ENCODE data around the gene FAM169A. TPM values are rescaled to one million over a fixed set of nuclear protein-coding genes. Genes with fewer than 3 reads are reported as not detected.
"Not testable (repeated sequence)": the region's sequence is repeated elsewhere in the genome, so short reads cannot be mapped to it uniquely, and the experiment has no call there.

FAM169A gene
- total and polyA plus RNA-seq, 4 donors = 0.13 to 2.2 (median 0.63) TPM

GRCh38 chr5:74862221-74862620, 4.0 kb downstream of the FAM169A start:
- Histone ChIP-seq H3K9me3 (ENCODE audit: control insufficient read depth, low read length) (no peaks in the 10 kb centered on the region), H3K36me3 (ENCODE audit: control insufficient read depth in 1 of 2, insufficient read depth in 2 of 2, low read length in 1 of 2) (no peaks in the 10 kb centered on the region), H3K4me3 (ENCODE audit: low read length in 2 of 2) (no peak overlapping the region), H3K27me3 (ENCODE audit: control insufficient read depth in 1 of 2, insufficient read depth in 2 of 2, low read length in 1 of 2) (no peaks in the 10 kb centered on the region), H3K4me1 (ENCODE audit: control insufficient read depth in 1 of 2, insufficient read depth in 2 of 2, low read length in 2 of 2) (no peaks in the 10 kb centered on the region), H3K27ac (ENCODE audit: low read depth in 1 of 2, low read length in 2 of 2) (no peak overlapping the region)
- peak in 1 of 2 donors; percentile 17 for DNase-seq
- intact Hi-C loops (cut with DNase I) = no loop called here
- ATAC-seq (ENCODE audit: low FRiP score) = no peak
- 90 to 96% methylated on average over 2 of the region's 2 CpGs for WGBS, 2 donors

- intact Hi-C loops (cut with DNase I); H3K4me1 ChIP-seq (ENCODE audit: control insufficient read depth in 1 of 2, insufficient read depth in 2 of 2, low read length in 2 of 2); H3K27ac ChIP-seq (ENCODE audit: low read depth in 1 of 2, low read length in 2 of 2); DNase-seq; H3K4me3 ChIP-seq (ENCODE audit: low read length in 2 of 2); ATAC-seq (ENCODE audit: low FRiP score); H3K27me3 ChIP-seq (ENCODE audit: control insufficient read depth in 1 of 2, insufficient read depth in 2 of 2, low read length in 1 of 2); H3K36me3 ChIP-seq (ENCODE audit: control insufficient read depth in 1 of 2, insufficient read depth in 2 of 2, low read length in 1 of 2); H3K9me3 ChIP-seq (ENCODE audit: control insufficient read depth, low read length): not testable (repeated sequence)
- WGBS, 2 donors = 97 to 98% methylated on average over 7 of the region's 7 CpGs
Observed at GRCh38 chr5:74856975-74857374, 9.2 kb downstream of the FAM169A start.

DNA sequence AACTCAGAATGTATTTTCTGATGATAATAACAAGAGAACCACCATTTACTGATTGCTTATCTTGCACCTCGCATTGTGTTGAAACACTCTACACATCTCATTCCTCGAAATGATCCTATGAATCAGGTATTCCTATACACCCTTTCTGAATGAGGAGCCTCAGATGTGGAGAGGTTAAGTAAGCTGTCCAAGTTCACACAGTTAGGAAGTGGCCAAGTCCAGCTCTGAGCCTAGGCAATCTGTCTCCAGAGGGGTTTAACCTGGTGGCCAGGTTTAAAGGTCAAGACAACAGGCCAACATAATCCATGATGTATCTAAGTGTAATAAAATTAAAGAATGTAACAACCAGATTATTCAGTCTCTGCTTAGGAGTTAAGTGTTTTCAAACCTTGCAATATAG, 12.9 kb downstream of the FAM169A start:
- no peaks in the 10 kb centered on the region for H3K4me1 ChIP-seq (ENCODE audit: control insufficient read depth in 1 of 2, insufficient read depth in 2 of 2, low read length in 2 of 2)
- H3K27ac ChIP-seq (ENCODE audit: low read depth in 1 of 2, low read length in 2 of 2) = no peak overlapping the region
- intact Hi-C loops (cut with DNase I) = no loop called here
- H3K36me3 ChIP-seq (ENCODE audit: control insufficient read depth in 1 of 2, insufficient read depth in 2 of 2, low read length in 1 of 2) = no peaks in the 10 kb centered on the region
- H3K27me3 ChIP-seq (ENCODE audit: control insufficient read depth in 1 of 2, insufficient read depth in 2 of 2, low read length in 1 of 2) = no peaks in the 10 kb centered on the region
- DNase-seq (no peak), ATAC-seq (ENCODE audit: low FRiP score) (no peak)
- H3K4me3 ChIP-seq (ENCODE audit: low read length in 2 of 2) = no peak overlapping the region
- H3K9me3 ChIP-seq (ENCODE audit: control insufficient read depth, low read length) = no peaks in the 10 kb centered on the region
- WGBS, 2 donors = 88 to 95% methylated on average over 2 of the region's 2 CpGs

- WGBS, 2 donors = 9 to 17% methylated on average over 4 of the region's 4 CpGs
- Histone ChIP-seq H3K4me1 (ENCODE audit: control insufficient read depth in 1 of 2, insufficient read depth in 2 of 2, low read length in 2 of 2) (no peaks in the 10 kb centered on the region), H3K27me3 (ENCODE audit: control insufficient read depth in 1 of 2, insufficient read depth in 2 of 2, low read length in 1 of 2) (no peaks in the 10 kb centered on the region), H3K27ac (ENCODE audit: low read depth in 1 of 2, low read length in 2 of 2) (peak overlapping the region in 1 of 2 donors; percentile 71), H3K9me3 (ENCODE audit: control insufficient read depth, low read length) (no peaks in the 10 kb centered on the region), H3K4me3 (ENCODE audit: low read length in 2 of 2) (peak overlapping the region; percentile 14 to 59), H3K36me3 (ENCODE audit: control insufficient read depth in 1 of 2, insufficient read depth in 2 of 2, low read length in 1 of 2) (no peaks in the 10 kb centered on the region)
- ATAC-seq (ENCODE audit: low FRiP score) (no peak), DNase-seq (no peak)
- intact Hi-C loops (cut with DNase I) = no loop called here
Observed at GRCh38 chr5:74851684-74852353, 14.4 kb downstream of the FAM169A start.

- Histone ChIP-seq H3K27ac (ENCODE audit: low read depth in 1 of 2, low read length in 2 of 2) (no peak overlapping the region), H3K36me3 (ENCODE audit: control insufficient read depth in 1 of 2, insufficient read depth in 2 of 2, low read length in 1 of 2) (no peaks in the 10 kb centered on the region), H3K27me3 (ENCODE audit: control insufficient read depth in 1 of 2, insufficient read depth in 2 of 2, low read length in 1 of 2) (no peaks in the 10 kb centered on the region), H3K4me1 (ENCODE audit: control insufficient read depth in 1 of 2, insufficient read depth in 2 of 2, low read length in 2 of 2) (no peaks in the 10 kb centered on the region), H3K4me3 (ENCODE audit: low read length in 2 of 2) (no peak overlapping the region), H3K9me3 (ENCODE audit: control insufficient read depth, low read length) (no peaks in the 10 kb centered on the region)
- 89 to 92% methylated on average over 4 of the region's 4 CpGs for WGBS, 2 donors
- intact Hi-C loops (cut with DNase I) = no loop called here
- DNase-seq (no peak), ATAC-seq (ENCODE audit: low FRiP score) (no peak)
Observed at GRCh38 chr5:74850789-74851425, 15.3 kb downstream of the FAM169A start.

- Histone ChIP-seq H3K27me3 (ENCODE audit: control insufficient read depth in 1 of 2, insufficient read depth in 2 of 2, low read length in 1 of 2) (no peaks in the 10 kb centered on the region), H3K9me3 (ENCODE audit: control insufficient read depth, low read length) (no peaks in the 10 kb centered on the region), H3K4me3 (ENCODE audit: low read length in 2 of 2) (no peak overlapping the region), H3K36me3 (ENCODE audit: control insufficient read depth in 1 of 2, insufficient read depth in 2 of 2, low read length in 1 of 2) (no peaks in the 10 kb centered on the region), H3K27ac (ENCODE audit: low read depth in 1 of 2, low read length in 2 of 2) (no peak overlapping the region), H3K4me1 (ENCODE audit: control insufficient read depth in 1 of 2, insufficient read depth in 2 of 2, low read length in 2 of 2) (no peaks in the 10 kb centered on the region)
- intact Hi-C loops (cut with DNase I) = no loop called here
- ATAC-seq (ENCODE audit: low FRiP score) (no peak), DNase-seq (no peak)
- WGBS, 2 donors = 94 to 96% methylated on average over 8 of the region's 8 CpGs
Observed at GRCh38 chr5:74850030-74850429, 16.2 kb downstream of the FAM169A start.

GRCh38 chr5:74848553-74849025, 17.6 kb downstream of the FAM169A start:
- H3K9me3 ChIP-seq (ENCODE audit: control insufficient read depth, low read length) = no peaks in the 10 kb centered on the region
- no peaks in the 10 kb centered on the region for H3K36me3 ChIP-seq (ENCODE audit: control insufficient read depth in 1 of 2, insufficient read depth in 2 of 2, low read length in 1 of 2)
- H3K4me3 ChIP-seq (ENCODE audit: low read length in 2 of 2) = no peak overlapping the region
- DNase-seq = no peak
- intact Hi-C loops (cut with DNase I) = no loop called here
- no peaks in the 10 kb centered on the region for H3K4me1 ChIP-seq (ENCODE audit: control insufficient read depth in 1 of 2, insufficient read depth in 2 of 2, low read length in 2 of 2)
- no peak for ATAC-seq (ENCODE audit: low FRiP score)
- no peak overlapping the region for H3K27ac ChIP-seq (ENCODE audit: low read depth in 1 of 2, low read length in 2 of 2)
- no peaks in the 10 kb centered on the region for H3K27me3 ChIP-seq (ENCODE audit: control insufficient read depth in 1 of 2, insufficient read depth in 2 of 2, low read length in 1 of 2)
- WGBS, 2 donors = 94 to 97% methylated on average over 3 of the region's 3 CpGs

DNA sequence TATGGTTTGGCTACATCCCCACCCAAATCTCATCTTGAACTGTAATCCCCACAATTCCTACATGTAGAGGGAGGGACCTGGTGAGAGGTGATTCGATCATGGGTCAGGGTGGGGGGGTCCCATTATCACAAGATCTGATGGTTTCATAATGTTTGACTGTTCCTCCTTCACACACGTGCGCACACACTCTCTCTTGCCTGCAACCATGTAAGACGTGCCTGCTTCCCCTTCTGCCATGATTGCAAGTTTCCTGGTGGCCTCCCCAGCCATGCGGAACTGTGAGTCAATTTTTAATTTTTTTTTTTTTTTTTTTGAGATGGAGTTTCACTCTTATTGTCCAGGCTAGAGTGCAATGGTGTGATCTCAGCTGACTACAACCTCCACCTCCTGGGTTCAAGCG, 27.0 kb downstream of the FAM169A start:
- H3K36me3 ChIP-seq (ENCODE audit: control insufficient read depth in 1 of 2, insufficient read depth in 2 of 2, low read length in 1 of 2) = no peaks in the 10 kb centered on the region
- H3K4me1 ChIP-seq (ENCODE audit: control insufficient read depth in 1 of 2, insufficient read depth in 2 of 2, low read length in 2 of 2) = no peaks in the 10 kb centered on the region
- H3K27ac ChIP-seq (ENCODE audit: low read depth in 1 of 2, low read length in 2 of 2) = no peak overlapping the region
- intact Hi-C loops (cut with DNase I) = no loop called here
- ATAC-seq (ENCODE audit: low FRiP score) (no peak), DNase-seq (peak in 1 of 2 donors; percentile 24)
- 95% methylated on average over 6 of the region's 6 CpGs for WGBS, 2 donors
- H3K4me3 ChIP-seq (ENCODE audit: low read length in 2 of 2) = no peak overlapping the region
- no peaks in the 10 kb centered on the region for H3K9me3 ChIP-seq (ENCODE audit: control insufficient read depth, low read length)
- H3K27me3 ChIP-seq (ENCODE audit: control insufficient read depth in 1 of 2, insufficient read depth in 2 of 2, low read length in 1 of 2) = no peaks in the 10 kb centered on the region

- Histone ChIP-seq H3K4me3 (ENCODE audit: low read length in 2 of 2) (no peak overlapping the region), H3K27ac (ENCODE audit: low read depth in 1 of 2, low read length in 2 of 2) (no peak overlapping the region), H3K36me3 (ENCODE audit: control insufficient read depth in 1 of 2, insufficient read depth in 2 of 2, low read length in 1 of 2) (no peaks in the 10 kb centered on the region), H3K4me1 (ENCODE audit: control insufficient read depth in 1 of 2, insufficient read depth in 2 of 2, low read length in 2 of 2) (no peaks in the 10 kb centered on the region), H3K27me3 (ENCODE audit: control insufficient read depth in 1 of 2, insufficient read depth in 2 of 2, low read length in 1 of 2) (no peaks in the 10 kb centered on the region), H3K9me3 (ENCODE audit: control insufficient read depth, low read length) (no peaks in the 10 kb centered on the region)
- 86 to 90% methylated on average over 2 of the region's 2 CpGs for WGBS, 2 donors
- DNase-seq (no peak), ATAC-seq (ENCODE audit: low FRiP score) (no peak)
- intact Hi-C loops (cut with DNase I) = no loop called here
Observed at GRCh38 chr5:74838262-74838661, 27.9 kb downstream of the FAM169A start.

All from aorta (tissue), 5 donors.